ENCODE results near the gene CRK.

DNA sequence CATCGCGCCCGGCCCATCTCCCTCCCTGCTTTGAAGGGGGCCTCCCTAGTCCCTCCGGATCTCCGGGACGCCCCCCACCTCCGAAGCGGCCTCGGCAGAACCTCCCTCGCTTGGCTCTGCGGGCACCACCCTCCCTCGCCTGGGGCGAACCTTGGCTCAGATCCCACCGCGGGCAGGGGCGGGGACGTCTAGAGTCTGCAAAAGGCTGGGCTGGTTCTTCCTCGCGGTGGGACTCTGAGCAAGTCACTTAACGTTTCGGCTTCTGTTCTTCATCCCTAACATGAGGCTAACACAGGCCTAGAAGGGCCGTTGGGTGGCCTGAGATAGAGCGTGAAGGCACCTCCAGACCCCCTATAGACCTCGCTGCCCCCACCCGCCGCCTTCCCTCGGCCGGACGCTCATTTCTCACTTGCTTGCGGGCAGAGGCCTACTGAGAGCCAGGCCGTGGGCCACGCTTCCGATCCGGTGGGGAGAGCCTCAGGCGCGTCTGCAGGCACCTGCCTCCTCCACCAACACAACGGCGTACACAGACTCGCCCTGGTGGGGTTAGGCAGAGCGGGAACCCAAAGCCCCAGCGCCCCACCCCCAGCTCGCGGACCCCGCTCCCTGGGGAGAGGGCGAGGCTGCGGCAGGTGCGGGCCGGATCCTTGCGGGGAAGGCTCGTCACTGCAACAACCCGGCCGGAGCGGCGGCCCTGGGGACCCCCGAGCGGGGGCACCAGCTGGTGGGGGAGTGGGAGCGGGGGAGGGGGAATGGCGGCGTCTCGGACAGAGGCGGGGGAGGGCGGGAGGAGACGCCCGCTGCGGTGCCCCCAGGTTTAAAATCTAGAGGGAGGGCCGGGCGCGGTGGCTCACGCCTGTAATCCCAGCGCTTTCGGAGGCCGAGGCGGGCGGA, 31.0 kb upstream of the CRK start:
- TF ChIP-seq CTCF (IDR thresholded peaks at IDR 0.05; ENCODE audit: low read depth, low read length) = no peak
- TF ChIP-seq EZH2phosphoT487 (IDR thresholded peaks at IDR 0.05; ENCODE audit: low read depth) = no peak

Data from OCI-LY3 (cell line).